ENCODE data around the gene HEMGN. TPM values are rescaled to one million over a fixed set of nuclear protein-coding genes. Genes with fewer than 3 reads are reported as not detected.

Gene HEMGN
- polyA plus RNA-seq, 1 donor from 2014 or later, result not detected

DNA sequence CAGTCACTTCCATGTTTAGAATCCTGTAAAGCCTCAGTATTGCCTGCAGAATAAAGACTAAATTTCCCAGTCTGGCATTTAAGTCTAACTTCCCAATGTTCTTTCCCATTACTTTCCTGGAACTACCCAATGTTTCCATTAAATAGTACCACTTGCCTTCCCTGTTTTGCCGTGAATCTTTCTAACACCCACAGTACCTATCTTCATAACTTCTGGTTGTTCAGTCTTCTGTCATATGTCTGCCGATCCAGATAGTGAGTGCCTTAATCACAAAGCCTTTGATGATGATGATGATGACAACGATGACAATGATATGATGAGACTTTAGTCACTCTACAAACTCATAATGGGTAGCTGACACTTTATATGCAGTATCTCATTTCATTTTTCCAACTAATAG is 6.6 kb upstream of the HEMGN start:
- Histone ChIP-seq H3K9me3 (ENCODE audit: low read length) (no peaks in the 10 kb centered on the region), H2AFZ (ENCODE audit: low read depth, low read length) (no peak overlapping the region), H3K9ac (ENCODE audit: low read length) (no peak overlapping the region), H3K9me2 (ENCODE audit: insufficient read depth, low read length) (no peaks in the 10 kb centered on the region), H4K20me1 (ENCODE audit: insufficient read depth) (no peaks in the 10 kb centered on the region), H3F3A (ENCODE audit: insufficient read depth, low read length, poor library complexity, severe bottlenecking) (no peaks in the 10 kb centered on the region), H3K4me3 (ENCODE audit: low read length) (no peak overlapping the region), H3K79me2 (replicated peaks; ENCODE audit: insufficient read depth, low read length) (no peaks in the 10 kb centered on the region), H3K36me3 (ENCODE audit: insufficient read depth, low read length) (no peaks in the 10 kb centered on the region), H3K27me3 (ENCODE audit: insufficient read depth, low read depth, low read length) (peaks cover 34% of the 10 kb centered on the region), H3K4me2 (ENCODE audit: low read length) (no peak overlapping the region), H3K27ac (ENCODE audit: low read length) (no peak overlapping the region)
- TF ChIP-seq POLR2AphosphoS5 (IDR thresholded peaks at IDR 0.05), result no peak
- no peak for TF ChIP-seq SMC3 (conservative IDR thresholded peaks at IDR 0.05; ENCODE audit: poor library complexity)
- TF ChIP-seq, protein P1, sequence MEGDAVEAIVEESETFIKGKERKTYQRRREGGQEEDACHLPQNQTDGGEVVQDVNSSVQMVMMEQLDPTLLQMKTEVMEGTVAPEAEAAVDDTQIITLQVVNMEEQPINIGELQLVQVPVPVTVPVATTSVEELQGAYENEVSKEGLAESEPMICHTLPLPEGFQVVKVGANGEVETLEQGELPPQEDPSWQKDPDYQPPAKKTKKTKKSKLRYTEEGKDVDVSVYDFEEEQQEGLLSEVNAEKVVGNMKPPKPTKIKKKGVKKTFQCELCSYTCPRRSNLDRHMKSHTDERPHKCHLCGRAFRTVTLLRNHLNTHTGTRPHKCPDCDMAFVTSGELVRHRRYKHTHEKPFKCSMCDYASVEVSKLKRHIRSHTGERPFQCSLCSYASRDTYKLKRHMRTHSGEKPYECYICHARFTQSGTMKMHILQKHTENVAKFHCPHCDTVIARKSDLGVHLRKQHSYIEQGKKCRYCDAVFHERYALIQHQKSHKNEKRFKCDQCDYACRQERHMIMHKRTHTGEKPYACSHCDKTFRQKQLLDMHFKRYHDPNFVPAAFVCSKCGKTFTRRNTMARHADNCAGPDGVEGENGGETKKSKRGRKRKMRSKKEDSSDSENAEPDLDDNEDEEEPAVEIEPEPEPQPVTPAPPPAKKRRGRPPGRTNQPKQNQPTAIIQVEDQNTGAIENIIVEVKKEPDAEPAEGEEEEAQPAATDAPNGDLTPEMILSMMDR (IDR thresholded peaks at IDR 0.05; ENCODE audit: poor library complexity, severe bottlenecking), result no peak
- no peak for TF ChIP-seq EZH2 (IDR thresholded peaks at IDR 0.05; ENCODE audit: borderline replicate concordance, insufficient read depth, low read length, poor library complexity, severe bottlenecking)
- TF ChIP-seq EP300 (conservative IDR thresholded peaks at IDR 0.05; ENCODE audit: poor library complexity, severe bottlenecking), result no peak
- no peak for TF ChIP-seq MXI1 (conservative IDR thresholded peaks at IDR 0.05; ENCODE audit: poor library complexity, severe bottlenecking)
- TF ChIP-seq, protein P2, sequence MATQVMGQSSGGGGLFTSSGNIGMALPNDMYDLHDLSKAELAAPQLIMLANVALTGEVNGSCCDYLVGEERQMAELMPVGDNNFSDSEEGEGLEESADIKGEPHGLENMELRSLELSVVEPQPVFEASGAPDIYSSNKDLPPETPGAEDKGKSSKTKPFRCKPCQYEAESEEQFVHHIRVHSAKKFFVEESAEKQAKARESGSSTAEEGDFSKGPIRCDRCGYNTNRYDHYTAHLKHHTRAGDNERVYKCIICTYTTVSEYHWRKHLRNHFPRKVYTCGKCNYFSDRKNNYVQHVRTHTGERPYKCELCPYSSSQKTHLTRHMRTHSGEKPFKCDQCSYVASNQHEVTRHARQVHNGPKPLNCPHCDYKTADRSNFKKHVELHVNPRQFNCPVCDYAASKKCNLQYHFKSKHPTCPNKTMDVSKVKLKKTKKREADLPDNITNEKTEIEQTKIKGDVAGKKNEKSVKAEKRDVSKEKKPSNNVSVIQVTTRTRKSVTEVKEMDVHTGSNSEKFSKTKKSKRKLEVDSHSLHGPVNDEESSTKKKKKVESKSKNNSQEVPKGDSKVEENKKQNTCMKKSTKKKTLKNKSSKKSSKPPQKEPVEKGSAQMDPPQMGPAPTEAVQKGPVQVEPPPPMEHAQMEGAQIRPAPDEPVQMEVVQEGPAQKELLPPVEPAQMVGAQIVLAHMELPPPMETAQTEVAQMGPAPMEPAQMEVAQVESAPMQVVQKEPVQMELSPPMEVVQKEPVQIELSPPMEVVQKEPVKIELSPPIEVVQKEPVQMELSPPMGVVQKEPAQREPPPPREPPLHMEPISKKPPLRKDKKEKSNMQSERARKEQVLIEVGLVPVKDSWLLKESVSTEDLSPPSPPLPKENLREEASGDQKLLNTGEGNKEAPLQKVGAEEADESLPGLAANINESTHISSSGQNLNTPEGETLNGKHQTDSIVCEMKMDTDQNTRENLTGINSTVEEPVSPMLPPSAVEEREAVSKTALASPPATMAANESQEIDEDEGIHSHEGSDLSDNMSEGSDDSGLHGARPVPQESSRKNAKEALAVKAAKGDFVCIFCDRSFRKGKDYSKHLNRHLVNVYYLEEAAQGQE (IDR thresholded peaks at IDR 0.05; ENCODE audit: borderline replicate concordance), result no peak
- TF ChIP-seq TAF1 (IDR thresholded peaks at IDR 0.05; ENCODE audit: low read depth), result no peak
- no peak for TF ChIP-seq RAD21 (conservative IDR thresholded peaks at IDR 0.05)

DNA sequence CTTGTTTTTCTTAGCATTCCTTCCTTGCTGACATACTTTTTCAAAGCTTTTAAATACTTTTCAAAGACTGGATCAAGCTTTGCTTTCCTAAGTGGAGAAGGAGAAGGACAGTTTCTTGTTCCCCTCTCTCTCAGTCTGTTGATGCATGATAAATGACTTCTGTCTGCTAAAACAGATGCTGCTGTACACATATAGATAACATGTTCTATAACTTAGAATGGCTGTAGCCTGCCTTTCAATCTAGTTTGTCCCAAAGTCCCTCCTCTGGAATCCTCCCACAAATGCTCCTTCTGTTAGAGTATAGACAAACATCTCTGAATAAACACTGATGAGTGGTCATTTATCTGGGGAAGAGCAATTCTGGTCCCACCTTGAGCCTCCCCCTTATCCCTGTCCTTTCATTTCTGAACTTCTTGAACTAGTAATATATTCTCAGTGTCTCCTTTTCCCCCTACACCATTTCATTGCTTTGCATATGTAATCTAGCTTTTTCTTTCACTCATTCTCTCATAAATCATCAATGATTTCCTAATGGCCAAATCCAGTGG is 5.4 kb upstream of the HEMGN start:
- H2AFZ ChIP-seq (ENCODE audit: low read depth, low read length), result no peak overlapping the region
- no peak overlapping the region for H3K4me2 ChIP-seq (ENCODE audit: low read length)
- H3K9me3 ChIP-seq (ENCODE audit: low read length), result no peaks in the 10 kb centered on the region
- H3K9me2 ChIP-seq (ENCODE audit: insufficient read depth, low read length), result no peaks in the 10 kb centered on the region
- no peak overlapping the region for H3K27ac ChIP-seq (ENCODE audit: low read length)
- no peak for TF ChIP-seq TAF1 (IDR thresholded peaks at IDR 0.05; ENCODE audit: low read depth)
- no peak for TF ChIP-seq RAD21 (conservative IDR thresholded peaks at IDR 0.05)
- no peak for TF ChIP-seq EP300 (conservative IDR thresholded peaks at IDR 0.05; ENCODE audit: poor library complexity, severe bottlenecking)
- TF ChIP-seq POLR2AphosphoS5 (IDR thresholded peaks at IDR 0.05), result no peak
- TF ChIP-seq, protein P2 (IDR thresholded peaks at IDR 0.05; ENCODE audit: borderline replicate concordance), result no peak
- TF ChIP-seq SMC3 (conservative IDR thresholded peaks at IDR 0.05; ENCODE audit: poor library complexity), result no peak
- TF ChIP-seq MXI1 (conservative IDR thresholded peaks at IDR 0.05; ENCODE audit: poor library complexity, severe bottlenecking), result no peak
- TF ChIP-seq, protein P1 (IDR thresholded peaks at IDR 0.05; ENCODE audit: poor library complexity, severe bottlenecking), result no peak
- no peak for TF ChIP-seq EZH2 (IDR thresholded peaks at IDR 0.05; ENCODE audit: borderline replicate concordance, insufficient read depth, low read length, poor library complexity, severe bottlenecking)
- no peaks in the 10 kb centered on the region for H4K20me1 ChIP-seq (ENCODE audit: insufficient read depth)
- H3K27me3 ChIP-seq (ENCODE audit: insufficient read depth, low read depth, low read length), result peaks cover 43% of the 10 kb centered on the region
- no peaks in the 10 kb centered on the region for H3F3A ChIP-seq (ENCODE audit: insufficient read depth, low read length, poor library complexity, severe bottlenecking)
- H3K9ac ChIP-seq (ENCODE audit: low read length), result no peak overlapping the region
- H3K36me3 ChIP-seq (ENCODE audit: insufficient read depth, low read length), result no peaks in the 10 kb centered on the region
- H3K4me3 ChIP-seq (ENCODE audit: low read length), result no peak overlapping the region
- no peaks in the 10 kb centered on the region for H3K79me2 ChIP-seq (replicated peaks; ENCODE audit: insufficient read depth, low read length)
